ENCODE data around the gene PCDHGC5. TPM values are rescaled to one million over a fixed set of nuclear protein-coding genes. Genes with fewer than 3 reads are reported as not detected.
A peak's percentile ranks its signal among the peaks of the same experiment; 100 is the strongest.

The PCDHGC5 gene
- total RNA-seq, 1 experiment from 2014 or later = 0.61 TPM

GRCh38 chr5:141515141-141515540 lies 26.3 kb downstream of the PCDHGC5 start:
- Mint-ChIP-seq H3K9me3 (ENCODE audit: unreplicated experiment) (no peaks in the 10 kb centered on the region), H3K4me1 (ENCODE audit: insufficient read depth, unreplicated experiment) (peaks cover 52% of the 10 kb centered on the region), H3K27me3 (ENCODE audit: insufficient read depth, unreplicated experiment) (no peaks in the 10 kb centered on the region), H3K4me3 (ENCODE audit: unreplicated experiment) (no peak overlapping the region), H3K27ac (ENCODE audit: low read depth, unreplicated experiment) (peak overlapping the region; percentile 81), H3K36me3 (ENCODE audit: insufficient read depth, unreplicated experiment) (peaks cover 77% of the 10 kb centered on the region)
- TF ChIP-seq, protein P1, sequence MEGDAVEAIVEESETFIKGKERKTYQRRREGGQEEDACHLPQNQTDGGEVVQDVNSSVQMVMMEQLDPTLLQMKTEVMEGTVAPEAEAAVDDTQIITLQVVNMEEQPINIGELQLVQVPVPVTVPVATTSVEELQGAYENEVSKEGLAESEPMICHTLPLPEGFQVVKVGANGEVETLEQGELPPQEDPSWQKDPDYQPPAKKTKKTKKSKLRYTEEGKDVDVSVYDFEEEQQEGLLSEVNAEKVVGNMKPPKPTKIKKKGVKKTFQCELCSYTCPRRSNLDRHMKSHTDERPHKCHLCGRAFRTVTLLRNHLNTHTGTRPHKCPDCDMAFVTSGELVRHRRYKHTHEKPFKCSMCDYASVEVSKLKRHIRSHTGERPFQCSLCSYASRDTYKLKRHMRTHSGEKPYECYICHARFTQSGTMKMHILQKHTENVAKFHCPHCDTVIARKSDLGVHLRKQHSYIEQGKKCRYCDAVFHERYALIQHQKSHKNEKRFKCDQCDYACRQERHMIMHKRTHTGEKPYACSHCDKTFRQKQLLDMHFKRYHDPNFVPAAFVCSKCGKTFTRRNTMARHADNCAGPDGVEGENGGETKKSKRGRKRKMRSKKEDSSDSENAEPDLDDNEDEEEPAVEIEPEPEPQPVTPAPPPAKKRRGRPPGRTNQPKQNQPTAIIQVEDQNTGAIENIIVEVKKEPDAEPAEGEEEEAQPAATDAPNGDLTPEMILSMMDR (IDR thresholded peaks at IDR 0.05; ENCODE audit: unreplicated experiment) = no peak
- POLR2A ChIA-PET = interaction anchor here (0.7 to 3.5 kb wide), 9 partner anchors 9 to 102 kb away, joined by 3 to 27 read pairs (median 5); partner anchors contain the start of gene PCDHGC3
- TSS peak; percentile 60 for BruUV-seq (replicated peaks)
- CTCF ChIA-PET = interaction anchor here (0.5 to 11.5 kb wide), 17 partner anchors 10 to 727 kb away, joined by 3 to 191 read pairs (median 5); partner anchors contain the start of genes PCDHB10, PCDHGA10, PCDHGA12 and PCDHGB5
- intact Hi-C loops (cut with micrococcal nuclease) = no loop called here
- DNase-seq (ENCODE audit: unreplicated experiment) = no peak

DNA sequence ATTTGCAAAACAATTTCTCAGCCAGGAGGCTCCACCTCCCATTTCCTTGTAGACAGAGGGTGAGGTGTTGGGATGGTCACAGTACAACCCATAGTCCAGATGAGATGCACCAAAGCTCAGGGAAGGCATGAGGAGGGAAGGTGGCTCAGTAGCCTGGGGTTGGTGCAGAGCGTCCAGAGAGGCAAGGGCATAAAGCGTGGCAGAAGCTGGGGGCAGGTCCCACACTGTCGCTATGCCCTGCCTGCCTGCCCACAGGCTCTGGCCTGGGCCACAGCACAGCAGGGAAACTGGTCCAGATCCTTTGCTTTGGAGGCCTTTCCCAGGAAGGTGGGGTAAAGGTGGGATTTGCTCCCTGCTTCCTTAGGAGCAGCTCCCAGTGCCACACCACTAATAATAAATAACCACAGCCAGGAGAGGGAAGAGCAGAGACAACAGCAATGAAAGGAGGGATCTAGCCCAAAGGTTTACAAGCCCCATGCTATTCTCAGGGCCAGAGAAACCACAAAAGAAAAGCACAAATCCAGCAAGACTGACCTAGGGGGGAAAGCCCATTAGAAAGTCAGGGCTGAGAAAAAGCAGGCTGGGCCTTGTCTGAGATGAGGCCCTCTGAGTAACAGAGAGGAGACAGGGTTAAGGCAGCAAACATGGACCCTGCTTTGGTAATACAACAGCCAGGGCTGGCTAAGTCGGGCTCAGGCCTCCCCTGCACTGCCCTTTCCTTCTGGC lies 27.2 kb downstream of the PCDHGC5 start:
- ChIA-PET POLR2A (interaction anchor here (0.7 to 3.5 kb wide), 5 partner anchors 8 to 42 kb away, joined by 3 to 27 read pairs (median 9); partner anchors contain the start of gene PCDHGC3), CTCF (interaction anchor here (0.9 to 11.5 kb wide), 12 partner anchors 9 to 323 kb away, joined by 3 to 191 read pairs (median 5); partner anchors contain the start of genes PCDHB10, PCDHGB5 and PCDHGC3)
- no peak for DNase-seq (ENCODE audit: unreplicated experiment)
- no TSS peak for BruUV-seq (replicated peaks)
- H3K36me3 Mint-ChIP-seq (ENCODE audit: insufficient read depth, unreplicated experiment) = peaks cover 83% of the 10 kb centered on the region
- H3K4me3 Mint-ChIP-seq (ENCODE audit: unreplicated experiment) = no peak overlapping the region
- H3K27me3 Mint-ChIP-seq (ENCODE audit: insufficient read depth, unreplicated experiment) = no peaks in the 10 kb centered on the region
- H3K4me1 Mint-ChIP-seq (ENCODE audit: insufficient read depth, unreplicated experiment) = peaks cover 62% of the 10 kb centered on the region
- TF ChIP-seq, protein P1 (IDR thresholded peaks at IDR 0.05; ENCODE audit: unreplicated experiment) = no peak
- H3K27ac Mint-ChIP-seq (ENCODE audit: low read depth, unreplicated experiment) = peak overlapping the region; percentile 20
- no peaks in the 10 kb centered on the region for H3K9me3 Mint-ChIP-seq (ENCODE audit: unreplicated experiment)
- intact Hi-C loops (cut with micrococcal nuclease) = no loop called here

GRCh38 chr5:141516672-141517025 lies 27.8 kb downstream of the PCDHGC5 start:
- H3K4me1 Mint-ChIP-seq (ENCODE audit: insufficient read depth, unreplicated experiment) = peaks cover 67% of the 10 kb centered on the region
- DNase-seq (ENCODE audit: unreplicated experiment) = no peak
- peak overlapping the region; percentile 20 for H3K27ac Mint-ChIP-seq (ENCODE audit: low read depth, unreplicated experiment)
- H3K4me3 Mint-ChIP-seq (ENCODE audit: unreplicated experiment) = no peak overlapping the region
- POLR2A ChIA-PET = no interaction called here
- H3K36me3 Mint-ChIP-seq (ENCODE audit: insufficient read depth, unreplicated experiment) = peaks cover 78% of the 10 kb centered on the region
- intact Hi-C loops (cut with micrococcal nuclease) = no loop called here
- H3K27me3 Mint-ChIP-seq (ENCODE audit: insufficient read depth, unreplicated experiment) = no peaks in the 10 kb centered on the region
- H3K9me3 Mint-ChIP-seq (ENCODE audit: unreplicated experiment) = no peaks in the 10 kb centered on the region
- TF ChIP-seq, protein P1 (IDR thresholded peaks at IDR 0.05; ENCODE audit: unreplicated experiment) = no peak
- BruUV-seq (replicated peaks) = no TSS peak
- CTCF ChIA-PET = interaction anchor here (0.7 to 11.5 kb wide), 7 partner anchors 8 to 135 kb away, joined by 3 to 191 read pairs (median 5); partner anchors contain the start of gene PCDHGC3

DNA sequence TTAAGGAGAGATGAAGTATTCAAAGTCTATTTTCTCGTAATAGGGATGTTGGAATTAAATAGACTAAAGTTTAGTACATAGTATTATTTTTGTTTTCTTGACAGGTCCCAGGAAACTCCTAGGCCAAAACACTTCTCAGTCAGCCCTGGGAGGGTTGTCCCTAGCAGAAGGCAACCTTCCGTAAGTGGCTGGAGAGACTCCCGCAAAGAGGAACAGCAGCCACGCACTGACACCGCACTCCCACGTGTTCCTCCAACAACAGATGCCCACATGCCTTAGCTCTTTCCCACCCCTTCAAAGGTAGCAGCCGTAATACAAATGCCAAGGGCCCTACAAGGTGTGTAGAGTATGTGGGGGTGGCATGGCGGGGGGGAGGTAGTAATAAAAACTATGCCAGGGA lies 28.4 kb downstream of the PCDHGC5 start:
- no TSS peak for BruUV-seq (replicated peaks)
- H3K4me1 Mint-ChIP-seq (ENCODE audit: insufficient read depth, unreplicated experiment) = peaks cover 73% of the 10 kb centered on the region
- TF ChIP-seq, protein P1 (IDR thresholded peaks at IDR 0.05; ENCODE audit: unreplicated experiment) = no peak
- no peaks in the 10 kb centered on the region for H3K27me3 Mint-ChIP-seq (ENCODE audit: insufficient read depth, unreplicated experiment)
- H3K9me3 Mint-ChIP-seq (ENCODE audit: unreplicated experiment) = no peaks in the 10 kb centered on the region
- DNase-seq (ENCODE audit: unreplicated experiment) = no peak
- ChIA-PET POLR2A (interaction anchor here (0.7 kb wide), 1 partner anchor 94 kb away, joined by 3 read pairs; no protein-coding TSS in a partner anchor), CTCF (interaction anchor here (0.6 to 11.5 kb wide), 8 partner anchors 7 to 294 kb away, joined by 3 to 191 read pairs (median 4); partner anchors contain the start of gene PCDHGC3)
- H3K36me3 Mint-ChIP-seq (ENCODE audit: insufficient read depth, unreplicated experiment) = peaks cover 77% of the 10 kb centered on the region
- intact Hi-C loops (cut with micrococcal nuclease) = no loop called here
- H3K4me3 Mint-ChIP-seq (ENCODE audit: unreplicated experiment) = no peak overlapping the region
- no peak overlapping the region for H3K27ac Mint-ChIP-seq (ENCODE audit: low read depth, unreplicated experiment)
